Right atrium auricular region (tissue), 2 donors: ENCODE data around the gene ARHGAP45. TPM values are rescaled to one million over a fixed set of nuclear protein-coding genes. Genes with fewer than 3 reads are reported as not detected.

Source experiments
- DNase-seq: peaks from one replicate; pipeline ENCODE4 v3.0.0-alpha.2; 2019; ENCODE audit warnings: low spot score
- H3K27ac ChIP-seq, 2 donors: fragments of 200-600 bp; sonication (generic); 1 replicate in 1 of 2; 2 replicates in 1 of 2; pipeline ENCODE4 v1.5.1; 2016 to 2019
- H3K27me3 ChIP-seq, 2 donors: fragments of 200-600 bp; sonication (generic); one replicate each; pipeline versions ENCODE4 v1.5.1 to v1.6.0; 2017 to 2019
- H3K36me3 ChIP-seq: fragments of 200-600 bp; sonication (generic); one replicate; pipeline ENCODE4 v1.5.1; 2016
- H3K4me1 ChIP-seq, 2 donors: fragments of 200-600 bp; sonication (generic); one replicate each; pipeline versions ENCODE4 v1.5.1 to v1.6.0; 2017 to 2019
- H3K4me3 ChIP-seq, 2 donors: fragments of 200-600 bp; sonication (generic); 1 replicate in 1 of 2; 2 replicates in 1 of 2; pipeline ENCODE4 v1.5.1; 2017 to 2019; ENCODE audit warnings: mild to moderate bottlenecking in 1 of 2, moderate library complexity in 1 of 2
- H3K9me3 ChIP-seq, 2 donors: fragments of 200-600 bp; sonication (generic); one replicate each; pipeline ENCODE4 v1.5.1; 2019
- CTCF ChIP-seq, 2 donors: fragments of 200-600 bp; sonication (generic); IDR thresholded peaks; one replicate each; pipeline ENCODE4 v1.5.1; 2019; ENCODE audit warnings: antibody characterized with exemption in 2 of 2
- total RNA-seq, 2 donors: library from RNA; depleted of rRNA; stranded (reverse); fragments of >200 nt; gene quantifications; one replicate each; pipeline ENCODE4 v1.1.0, GENCODE V29; 2016

The ARHGAP45 gene
- total RNA-seq, 2 donors from 2014 or later, result 5.2 to 12.8 TPM

GRCh38 chr19:1085676-1086442 lies 18.9 kb downstream of the ARHGAP45 start:
- no peak overlapping the region for H3K27ac ChIP-seq
- peaks cover 26% of the 10 kb centered on the region for H3K36me3 ChIP-seq
- no peak for DNase-seq
- TF ChIP-seq CTCF (IDR thresholded peaks at IDR 0.05), result no peak
- peaks cover 0 to 31% of the 10 kb centered on the region in 2 donors for H3K4me1 ChIP-seq
- no peaks in the 10 kb centered on the region for H3K27me3 ChIP-seq
- H3K4me3 ChIP-seq, result no peak overlapping the region
- H3K9me3 ChIP-seq, result no peaks in the 10 kb centered on the region

- H3K27ac ChIP-seq, result no peak overlapping the region
- H3K27me3 ChIP-seq, result no peaks in the 10 kb centered on the region
- peaks cover 0 to 31% of the 10 kb centered on the region in 2 donors for H3K4me1 ChIP-seq
- H3K9me3 ChIP-seq, result no peaks in the 10 kb centered on the region
- TF ChIP-seq CTCF (IDR thresholded peaks at IDR 0.05), result no peak
- no peak overlapping the region for H3K4me3 ChIP-seq
- peaks cover 33% of the 10 kb centered on the region for H3K36me3 ChIP-seq
- no peak for DNase-seq
These were observed 19.6 kb downstream of the ARHGAP45 start for GRCh38 chr19:1086613-1087012.

GRCh38 chr19:1087813-1088415 lies 20.9 kb downstream of the ARHGAP45 start:
- no peak for TF ChIP-seq CTCF (IDR thresholded peaks at IDR 0.05)
- peaks cover 0 to 18% of the 10 kb centered on the region in 2 donors for H3K4me1 ChIP-seq
- no peaks in the 10 kb centered on the region for H3K9me3 ChIP-seq
- H3K27me3 ChIP-seq, result no peaks in the 10 kb centered on the region
- DNase-seq, result peak; percentile 82
- no peak overlapping the region for H3K4me3 ChIP-seq
- peak overlapping the region; percentile 16 to 66 for H3K27ac ChIP-seq
- peaks cover 40% of the 10 kb centered on the region for H3K36me3 ChIP-seq

DNA sequence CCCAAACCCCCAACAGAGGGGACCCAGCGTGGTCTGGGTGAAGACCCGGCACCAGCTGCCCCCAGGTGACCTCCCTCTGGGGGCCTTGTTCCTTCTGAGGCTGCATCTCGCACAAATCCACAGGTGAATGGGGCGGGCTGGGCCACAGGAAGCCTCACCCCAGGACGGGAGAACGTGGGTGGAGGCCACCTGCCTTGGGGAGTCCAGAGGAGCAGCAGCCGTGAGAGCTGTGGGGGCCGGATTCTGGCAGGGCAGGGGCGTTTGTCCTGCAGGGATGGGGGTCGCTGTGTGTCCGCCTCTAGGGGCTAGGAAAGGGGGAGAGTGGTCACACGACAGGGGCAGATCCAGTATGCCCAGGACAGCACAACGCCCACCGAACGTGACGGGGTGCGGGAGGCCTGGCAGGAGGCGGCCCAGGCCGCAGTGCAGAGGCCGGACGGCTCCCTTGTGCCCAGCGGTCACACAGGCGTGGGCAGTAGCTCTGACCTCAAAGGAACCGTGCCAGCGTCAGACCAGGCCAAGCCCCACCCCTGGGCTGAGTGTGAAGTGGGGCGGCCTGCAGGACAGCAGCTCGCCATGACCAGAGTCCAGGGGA lies 21.5 kb downstream of the ARHGAP45 start:
- TF ChIP-seq CTCF (IDR thresholded peaks at IDR 0.05), result no peak
- H3K27ac ChIP-seq, result peak overlapping the region; percentile 16 to 66
- DNase-seq, result peak; percentile 71
- H3K4me3 ChIP-seq, result no peak overlapping the region
- peaks cover 45% of the 10 kb centered on the region for H3K36me3 ChIP-seq
- no peaks in the 10 kb centered on the region for H3K27me3 ChIP-seq
- peaks cover 0 to 18% of the 10 kb centered on the region in 2 donors for H3K4me1 ChIP-seq
- H3K9me3 ChIP-seq, result no peaks in the 10 kb centered on the region

- no peaks in the 10 kb centered on the region for H3K9me3 ChIP-seq
- H3K27ac ChIP-seq, result peak overlapping the region in 1 of 2 donors; percentile 66
- peaks cover 46% of the 10 kb centered on the region for H3K36me3 ChIP-seq
- no peak for DNase-seq
- no peak overlapping the region for H3K4me3 ChIP-seq
- TF ChIP-seq CTCF (IDR thresholded peaks at IDR 0.05), result no peak
- H3K27me3 ChIP-seq, result no peaks in the 10 kb centered on the region
- H3K4me1 ChIP-seq, result peaks cover 0 to 25% of the 10 kb centered on the region in 2 donors
These were observed 22.3 kb downstream of the ARHGAP45 start for GRCh38 chr19:1089126-1089771.
